ENCODE data around the gene ARID1B.

ARID1B gene

GRCh38 chr6:156928972-156929371, 151.8 kb downstream of the ARID1B start:
- Histone ChIP-seq H3K4me3 (ENCODE audit: low read depth, low read length) (no peak overlapping the region), H3K27ac (ENCODE audit: low read depth, low read length) (no peak overlapping the region), H4K12ac (ENCODE audit: low read depth, low read length) (no peak overlapping the region), H3K4me1 (ENCODE audit: control insufficient read depth in 1 of 2, insufficient read depth in 2 of 2, low read length in 2 of 2) (peaks cover 3 to 6% of the 10 kb centered on the region in 2 experiments), H2BK120ac (ENCODE audit: insufficient read depth, low read length, poor library complexity) (no peak overlapping the region), H3K79me1 (ENCODE audit: low read length) (no peaks in the 10 kb centered on the region), H4K8ac (ENCODE audit: low read depth, low read length) (no peak overlapping the region), H3K23ac (ENCODE audit: low read length) (no peak overlapping the region), H3K9me3 (ENCODE audit: insufficient read depth, low read depth, low read length) (no peaks in the 10 kb centered on the region), H3K9ac (ENCODE audit: low read length) (no peak overlapping the region), H2AK5ac (ENCODE audit: low read length) (no peak overlapping the region), H3K27me3 (ENCODE audit: insufficient read depth, low read length) (no peaks in the 10 kb centered on the region), H4K91ac (ENCODE audit: low read depth, low read length) (no peak overlapping the region), H3K14ac (ENCODE audit: low read length) (no peak overlapping the region), H3K36me3 (ENCODE audit: control insufficient read depth in 1 of 2, insufficient read depth in 2 of 2, low read length in 2 of 2) (peaks cover 0 to 3% of the 10 kb centered on the region in 2 experiments), H2BK5ac (ENCODE audit: low read depth, low read length, poor library complexity) (no peak overlapping the region), H3K4me2 (ENCODE audit: low read length) (no peak overlapping the region), H3K18ac (ENCODE audit: low read length) (no peak overlapping the region), H3K79me2 (ENCODE audit: control insufficient read depth, insufficient read depth, low read length, poor library complexity) (no peaks in the 10 kb centered on the region), H2BK12ac (ENCODE audit: low read length) (no peak overlapping the region), H3K4ac (ENCODE audit: low read depth, low read length) (no peak overlapping the region), H2AFZ (ENCODE audit: insufficient read depth, low read length, poor library complexity) (no peak overlapping the region)
- no peak for DNase-seq
- no CpG with 5 or more reads among the region's 5 CpGs for WGBS (ENCODE audit: extremely low coverage, insufficient coverage, insufficient read length)

GRCh38 chr6:156931283-156931682, 154.1 kb downstream of the ARID1B start:
- Histone ChIP-seq H3K79me1 (ENCODE audit: low read length) (no peaks in the 10 kb centered on the region), H2AFZ (ENCODE audit: insufficient read depth, low read length, poor library complexity) (no peak overlapping the region), H2AK5ac (ENCODE audit: low read length) (no peak overlapping the region), H3K23ac (ENCODE audit: low read length) (no peak overlapping the region), H3K4me3 (ENCODE audit: low read depth, low read length) (no peak overlapping the region), H4K12ac (ENCODE audit: low read depth, low read length) (peak overlapping the region; percentile 62), H3K27ac (ENCODE audit: low read depth, low read length) (no peak overlapping the region), H3K27me3 (ENCODE audit: insufficient read depth, low read length) (no peaks in the 10 kb centered on the region), H3K4me2 (ENCODE audit: low read length) (no peak overlapping the region), H3K9ac (ENCODE audit: low read length) (no peak overlapping the region), H3K4me1 (ENCODE audit: control insufficient read depth in 1 of 2, insufficient read depth in 2 of 2, low read length in 2 of 2) (peaks cover 0 to 2% of the 10 kb centered on the region in 2 experiments), H4K8ac (ENCODE audit: low read depth, low read length) (no peak overlapping the region), H3K4ac (ENCODE audit: low read depth, low read length) (no peak overlapping the region), H4K91ac (ENCODE audit: low read depth, low read length) (no peak overlapping the region), H2BK120ac (ENCODE audit: insufficient read depth, low read length, poor library complexity) (no peak overlapping the region), H3K18ac (ENCODE audit: low read length) (no peak overlapping the region), H3K9me3 (ENCODE audit: insufficient read depth, low read depth, low read length) (no peaks in the 10 kb centered on the region), H3K14ac (ENCODE audit: low read length) (no peak overlapping the region), H3K79me2 (ENCODE audit: control insufficient read depth, insufficient read depth, low read length, poor library complexity) (no peaks in the 10 kb centered on the region), H3K36me3 (ENCODE audit: control insufficient read depth in 1 of 2, insufficient read depth in 2 of 2, low read length in 2 of 2) (peaks cover 3 to 4% of the 10 kb centered on the region in 2 experiments), H2BK5ac (ENCODE audit: low read depth, low read length, poor library complexity) (no peak overlapping the region), H2BK12ac (ENCODE audit: low read length) (no peak overlapping the region)
- DNase-seq, result no peak
- no CpG with 5 or more reads among the region's 3 CpGs for WGBS (ENCODE audit: extremely low coverage, insufficient coverage, insufficient read length)

GRCh38 chr6:156933201-156934068, 156.3 kb downstream of the ARID1B start:
- Histone ChIP-seq H4K8ac (ENCODE audit: low read depth, low read length) (no peak overlapping the region), H2BK12ac (ENCODE audit: low read length) (no peak overlapping the region), H3K9ac (ENCODE audit: low read length) (no peak overlapping the region), H3K36me3 (ENCODE audit: control insufficient read depth in 1 of 2, insufficient read depth in 2 of 2, low read length in 2 of 2) (peaks cover 3 to 4% of the 10 kb centered on the region in 2 experiments), H4K12ac (ENCODE audit: low read depth, low read length) (no peak overlapping the region), H3K9me3 (ENCODE audit: insufficient read depth, low read depth, low read length) (no peaks in the 10 kb centered on the region), H2BK120ac (ENCODE audit: insufficient read depth, low read length, poor library complexity) (no peak overlapping the region), H3K14ac (ENCODE audit: low read length) (no peak overlapping the region), H2BK5ac (ENCODE audit: low read depth, low read length, poor library complexity) (no peak overlapping the region), H2AK5ac (ENCODE audit: low read length) (no peak overlapping the region), H3K4me2 (ENCODE audit: low read length) (no peak overlapping the region), H3K79me1 (ENCODE audit: low read length) (no peaks in the 10 kb centered on the region), H4K91ac (ENCODE audit: low read depth, low read length) (no peak overlapping the region), H3K18ac (ENCODE audit: low read length) (no peak overlapping the region), H3K27me3 (ENCODE audit: insufficient read depth, low read length) (no peaks in the 10 kb centered on the region), H3K4me1 (ENCODE audit: control insufficient read depth in 1 of 2, insufficient read depth in 2 of 2, low read length in 2 of 2) (peaks cover 0 to 2% of the 10 kb centered on the region in 2 experiments), H3K4ac (ENCODE audit: low read depth, low read length) (no peak overlapping the region), H3K79me2 (ENCODE audit: control insufficient read depth, insufficient read depth, low read length, poor library complexity) (no peaks in the 10 kb centered on the region), H3K27ac (ENCODE audit: low read depth, low read length) (no peak overlapping the region), H3K4me3 (ENCODE audit: low read depth, low read length) (no peak overlapping the region), H2AFZ (ENCODE audit: insufficient read depth, low read length, poor library complexity) (no peak overlapping the region), H3K23ac (ENCODE audit: low read length) (no peak overlapping the region)
- WGBS (ENCODE audit: extremely low coverage, insufficient coverage, insufficient read length), result no CpG with 5 or more reads among the region's 7 CpGs
- no peak for DNase-seq

- H3K79me2 ChIP-seq (ENCODE audit: control insufficient read depth, insufficient read depth, low read length, poor library complexity), result no peaks in the 10 kb centered on the region
- H3K4me1 ChIP-seq (ENCODE audit: control insufficient read depth in 1 of 2, insufficient read depth in 2 of 2, low read length in 2 of 2), result peaks cover 0 to 2% of the 10 kb centered on the region in 2 experiments
- H4K91ac ChIP-seq (ENCODE audit: low read depth, low read length), result no peak overlapping the region
- H3K4ac ChIP-seq (ENCODE audit: low read depth, low read length), result no peak overlapping the region
- no peak for DNase-seq
- H2AK5ac ChIP-seq (ENCODE audit: low read length), result no peak overlapping the region
- peaks cover 3 to 4% of the 10 kb centered on the region in 2 experiments for H3K36me3 ChIP-seq (ENCODE audit: control insufficient read depth in 1 of 2, insufficient read depth in 2 of 2, low read length in 2 of 2)
- no peaks in the 10 kb centered on the region for H3K79me1 ChIP-seq (ENCODE audit: low read length)
- no peaks in the 10 kb centered on the region for H3K27me3 ChIP-seq (ENCODE audit: insufficient read depth, low read length)
- no peaks in the 10 kb centered on the region for H3K9me3 ChIP-seq (ENCODE audit: insufficient read depth, low read depth, low read length)
- no peak overlapping the region for H3K4me2 ChIP-seq (ENCODE audit: low read length)
- no peak overlapping the region for H3K14ac ChIP-seq (ENCODE audit: low read length)
- no peak overlapping the region for H3K9ac ChIP-seq (ENCODE audit: low read length)
- no peak overlapping the region for H3K18ac ChIP-seq (ENCODE audit: low read length)
- no CpG with 5 or more reads among the region's 2 CpGs for WGBS (ENCODE audit: extremely low coverage, insufficient coverage, insufficient read length)
- no peak overlapping the region for H4K12ac ChIP-seq (ENCODE audit: low read depth, low read length)
- H2BK12ac ChIP-seq (ENCODE audit: low read length), result no peak overlapping the region
- no peak overlapping the region for H4K8ac ChIP-seq (ENCODE audit: low read depth, low read length)
- no peak overlapping the region for H3K27ac ChIP-seq (ENCODE audit: low read depth, low read length)
- H3K4me3 ChIP-seq (ENCODE audit: low read depth, low read length), result no peak overlapping the region
- H2BK5ac ChIP-seq (ENCODE audit: low read depth, low read length, poor library complexity), result no peak overlapping the region
- H2BK120ac ChIP-seq (ENCODE audit: insufficient read depth, low read length, poor library complexity), result no peak overlapping the region
- no peak overlapping the region for H2AFZ ChIP-seq (ENCODE audit: insufficient read depth, low read length, poor library complexity)
- no peak overlapping the region for H3K23ac ChIP-seq (ENCODE audit: low read length)
These were observed 156.9 kb downstream of the ARID1B start for GRCh38 chr6:156934069-156934460.

Data from trophoblast cell (in vitro differentiated cells and primary cell).